ENCODE measurements around the gene CEACAM8.

DNA sequence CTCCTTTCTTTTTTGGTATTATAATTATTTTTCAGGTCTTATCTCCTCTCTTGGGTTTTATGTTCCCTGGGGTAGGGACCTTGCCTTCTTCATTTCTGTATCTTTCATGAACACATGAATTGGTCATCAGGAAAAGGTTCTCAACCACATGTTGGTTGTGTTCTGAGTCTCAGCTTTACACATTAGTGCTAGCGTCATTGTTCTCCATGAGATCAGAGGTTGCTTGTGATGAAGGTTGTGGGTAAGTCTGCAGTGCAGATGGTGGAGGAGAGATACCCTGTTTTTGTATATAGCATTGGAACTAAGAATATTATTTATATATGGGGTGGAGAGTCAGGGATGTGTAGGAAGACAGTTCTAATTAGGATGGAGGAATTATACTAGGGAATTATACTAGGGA, 24.5 kb upstream of the CEACAM8 start:
- no peak for TF ChIP-seq CTCF (IDR thresholded peaks at IDR 0.05; ENCODE audit: low read length)
- TF ChIP-seq EZH2 (optimal IDR thresholded peaks at IDR 0.05; ENCODE audit: low read depth, low read length): no peak
